ENCODE results near the gene PLEKHA7.

The PLEKHA7 gene

DNA sequence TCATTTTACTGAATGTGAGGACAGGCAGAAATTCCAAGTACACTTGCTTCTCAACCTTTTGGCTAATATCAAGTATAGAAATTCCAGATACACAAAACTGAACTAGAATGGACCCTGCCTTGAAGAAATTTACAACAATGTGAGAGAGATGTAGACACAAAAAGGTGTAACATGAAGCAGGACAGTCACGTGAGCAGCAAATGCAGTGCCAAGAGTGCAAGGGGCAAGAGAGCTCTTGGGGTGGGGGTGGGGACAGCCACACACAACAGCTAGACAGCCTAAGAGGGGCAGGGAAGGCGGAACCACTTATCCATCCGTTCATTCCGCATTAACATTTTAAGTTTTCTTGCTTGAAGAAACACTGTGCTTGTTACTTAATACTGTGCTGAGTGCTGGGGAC is 28.9 kb downstream of the PLEKHA7 start:
- H3K4me3 ChIP-seq (replicated peaks; ENCODE audit: insufficient read depth, low read length), result no peak overlapping the region
- TF ChIP-seq SPI1 (IDR thresholded peaks at IDR 0.05; ENCODE audit: borderline replicate concordance, low read depth) (no peak), POLR2AphosphoS5 (IDR thresholded peaks at IDR 0.05; ENCODE audit: low read depth) (no peak), GABPA (IDR thresholded peaks at IDR 0.05; ENCODE audit: low read depth) (no peak), REST (IDR thresholded peaks at IDR 0.05; ENCODE audit: insufficient replicate concordance, low read depth) (no peak), CTCF (IDR thresholded peaks at IDR 0.05; ENCODE audit: insufficient read depth, low read length) (no peak)
- no peaks in the 10 kb centered on the region for H3K27me3 ChIP-seq (ENCODE audit: insufficient read depth, poor library complexity, severe bottlenecking)
- H3K27ac ChIP-seq (replicated peaks), result no peak overlapping the region
- DNase-seq (ENCODE audit: low read depth in 1 of 2, low spot score in 1 of 2), result no peak

DNA sequence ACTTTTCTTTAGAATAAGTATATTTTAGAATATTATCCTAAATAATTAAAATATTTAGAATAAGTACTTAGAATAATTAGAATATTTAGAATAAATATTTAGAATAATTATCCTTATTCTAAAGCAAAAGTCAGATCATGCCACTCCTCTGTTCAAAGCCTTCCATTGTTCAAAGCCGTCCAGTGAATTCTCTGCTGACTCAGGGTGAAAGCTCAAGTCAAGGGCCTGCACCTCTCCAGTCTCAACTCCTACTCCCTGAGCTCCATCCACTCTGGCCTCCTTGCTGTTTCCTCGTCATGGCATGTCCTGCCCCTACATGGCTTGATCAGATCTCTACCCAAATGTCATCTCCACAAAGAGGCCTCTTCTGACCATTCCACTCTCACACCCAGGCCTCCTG is 30.0 kb downstream of the PLEKHA7 start:
- Histone ChIP-seq H3K4me3 (replicated peaks; ENCODE audit: insufficient read depth, low read length) (no peak overlapping the region), H3K27me3 (ENCODE audit: insufficient read depth, poor library complexity, severe bottlenecking) (no peaks in the 10 kb centered on the region), H3K27ac (replicated peaks) (no peak overlapping the region)
- TF ChIP-seq SPI1 (IDR thresholded peaks at IDR 0.05; ENCODE audit: borderline replicate concordance, low read depth) (no peak), POLR2AphosphoS5 (IDR thresholded peaks at IDR 0.05; ENCODE audit: low read depth) (no peak), GABPA (IDR thresholded peaks at IDR 0.05; ENCODE audit: low read depth) (no peak), REST (IDR thresholded peaks at IDR 0.05; ENCODE audit: insufficient replicate concordance, low read depth) (no peak), CTCF (IDR thresholded peaks at IDR 0.05; ENCODE audit: insufficient read depth, low read length) (no peak)
- no peak for DNase-seq (ENCODE audit: low read depth in 1 of 2, low spot score in 1 of 2)

- no peak for TF ChIP-seq POLR2AphosphoS5 (IDR thresholded peaks at IDR 0.05; ENCODE audit: low read depth)
- no peak for TF ChIP-seq SPI1 (IDR thresholded peaks at IDR 0.05; ENCODE audit: borderline replicate concordance, low read depth)
- no peak for TF ChIP-seq REST (IDR thresholded peaks at IDR 0.05; ENCODE audit: insufficient replicate concordance, low read depth)
- TF ChIP-seq CTCF (IDR thresholded peaks at IDR 0.05; ENCODE audit: insufficient read depth, low read length), result no peak
- no peak for TF ChIP-seq GABPA (IDR thresholded peaks at IDR 0.05; ENCODE audit: low read depth)
Measured at GRCh38 chr11:16982809-16983208, 31.4 kb downstream of the PLEKHA7 start.

More at GRCh38 chr11:16982809-16983208, 31.4 kb downstream of the PLEKHA7 start:
- Histone ChIP-seq H3K27ac (replicated peaks) (no peak overlapping the region), H3K27me3 (ENCODE audit: insufficient read depth, poor library complexity, severe bottlenecking) (peaks cover 2% of the 10 kb centered on the region), H3K4me3 (replicated peaks; ENCODE audit: insufficient read depth, low read length) (no peak overlapping the region)
- DNase-seq (ENCODE audit: low read depth in 1 of 2, low spot score in 1 of 2), result no peak
